Neural progenitor cell (in vitro differentiated cells): ENCODE measurements around the gene KIF26B. TPM values are rescaled to one million over a fixed set of nuclear protein-coding genes. Genes with fewer than 3 reads are reported as not detected.

Experiments used
- DNase-seq: peaks from one replicate; pipeline ENCODE4 v3.0.0-alpha.2; 2016; ENCODE audit warnings: low spot score
- H2AFZ ChIP-seq: fragments of 200-600 bp; sonication (generic); replicated peaks from 2 replicates; pipeline ENCODE4 v1.6.1; 2016; ENCODE audit warnings: antibody characterized with exemption
- H3F3A ChIP-seq: fragments of 200-600 bp; sonication (generic); 2 replicates; pipeline ENCODE4 v1.6.1; 2016; ENCODE audit warnings: antibody characterized with exemption, low read depth
- H3K27ac ChIP-seq: fragments of 200-600 bp; sonication (generic); 2 replicates; pipeline ENCODE4 v1.5.1; 2016; ENCODE audit warnings: mild to moderate bottlenecking
- H3K27me3 ChIP-seq: fragments of 200-600 bp; sonication (generic); 2 replicates; pipeline ENCODE4 v1.6.1; 2016; ENCODE audit warnings: mild to moderate bottlenecking, moderate library complexity
- H3K36me3 ChIP-seq: fragments of 200-600 bp; sonication (generic); 2 replicates; pipeline ENCODE4 v1.5.1; 2016
- H3K4me1 ChIP-seq: fragments of 200-600 bp; sonication (generic); 2 replicates; pipeline ENCODE4 v1.6.1; 2016; ENCODE audit warnings: mixed run types
- H3K4me2 ChIP-seq: fragments of 200-600 bp; sonication (generic); 2 replicates; pipeline ENCODE4 v1.6.1; 2016
- H3K4me3 ChIP-seq: fragments of 200-600 bp; sonication (generic); 2 replicates; pipeline ENCODE4 v1.5.1; 2016
- H3K79me2 ChIP-seq: fragments of 200-600 bp; sonication (generic); 2 replicates; pipeline ENCODE4 v1.6.1; 2016; ENCODE audit warnings: low read depth
- H3K9ac ChIP-seq: fragments of 200-600 bp; sonication (generic); 2 replicates; pipeline ENCODE4 v1.6.1; 2016
- H3K9me3 ChIP-seq: fragments of 200-600 bp; sonication (generic); 2 replicates; pipeline ENCODE4 v1.5.1; 2016; ENCODE audit warnings: low read depth
- H4K20me1 ChIP-seq: fragments of 200-600 bp; sonication (generic); 2 replicates; pipeline ENCODE4 v1.6.1; 2016; ENCODE audit warnings: low read depth
- H3K27ac Mint-ChIP-seq: 3 replicates; pipeline ENCODE4 v1.8.0; 2021; ENCODE audit warnings: mixed read lengths
- H3K27me3 Mint-ChIP-seq: 2 replicates; pipeline ENCODE4 v1.8.0; 2022; ENCODE audit warnings: low read depth, mild to moderate bottlenecking, inconsistent platforms, moderate library complexity, mixed read lengths; ENCODE audit not compliant: insufficient read depth
- H3K36me3 Mint-ChIP-seq: 3 replicates; pipeline ENCODE4 v1.8.0; 2021; ENCODE audit warnings: mixed read lengths
- H3K4me1 Mint-ChIP-seq: 3 replicates; pipeline ENCODE4 v1.8.0; 2021; ENCODE audit warnings: mixed read lengths
- H3K4me3 Mint-ChIP-seq: 3 replicates; pipeline ENCODE4 v1.8.0; 2021; ENCODE audit warnings: mild to moderate bottlenecking, moderate library complexity, mixed read lengths
- H3K9me3 Mint-ChIP-seq: 3 replicates; pipeline ENCODE4 v1.8.0; 2020; ENCODE audit warnings: mixed read lengths
- CTCF ChIP-seq: fragments of 200-600 bp; sonication (generic); IDR thresholded peaks from 2 replicates; pipeline ENCODE4 v1.5.1; 2017; ENCODE audit warnings: antibody characterized with exemption, mild to moderate bottlenecking
- EZH2 ChIP-seq: fragments of 200-600 bp; sonication (generic); IDR thresholded peaks from 2 replicates; pipeline ENCODE4 v1.6.1; 2017; ENCODE audit warnings: antibody characterized with exemption, mild to moderate bottlenecking, moderate library complexity
- EZH2phosphoT487 ChIP-seq: fragments of 200-600 bp; sonication (generic); IDR thresholded peaks from 2 replicates; pipeline ENCODE4 v1.6.1; 2017; ENCODE audit warnings: antibody characterized with exemption
- total RNA-seq: library from RNA; depleted of rRNA; stranded (reverse); fragments of >200 nt; gene quantifications from 2 replicates; pipeline ENCODE4 v1.2.3, GENCODE V29; 2015; ENCODE audit warnings: low replicate concordance

Gene KIF26B
- total RNA-seq, 1 donor from 2014 or later: 0.47 TPM

GRCh38 chr1:245133995-245134715, 20.6 kb upstream of the KIF26B start:
- Mint-ChIP-seq H3K36me3 (no peaks in the 10 kb centered on the region), H3K4me1 (peaks cover 14% of the 10 kb centered on the region), H3K9me3 (no peaks in the 10 kb centered on the region), H3K27ac (no peak overlapping the region), H3K27me3 (peaks cover 4% of the 10 kb centered on the region), H3K4me3 (no peak overlapping the region)
- H3K4me3 ChIP-seq: no peak overlapping the region
- no peaks in the 10 kb centered on the region for H3F3A ChIP-seq
- H4K20me1 ChIP-seq: no peaks in the 10 kb centered on the region
- H3K9ac ChIP-seq: no peak overlapping the region
- H3K9me3 ChIP-seq: no peaks in the 10 kb centered on the region
- H3K27ac ChIP-seq: no peak overlapping the region
- peaks cover 10% of the 10 kb centered on the region for H3K4me1 ChIP-seq
- H3K79me2 ChIP-seq: no peaks in the 10 kb centered on the region
- TF ChIP-seq EZH2: no peak
- TF ChIP-seq CTCF: no peak
- no peak for TF ChIP-seq EZH2phosphoT487
- no peak overlapping the region for H3K4me2 ChIP-seq
- no peaks in the 10 kb centered on the region for H3K36me3 ChIP-seq
- no peak overlapping the region for H2AFZ ChIP-seq
- no peaks in the 10 kb centered on the region for H3K27me3 ChIP-seq
- DNase-seq: no peak

GRCh38 chr1:245142171-245142798, 12.5 kb upstream of the KIF26B start:
- H3K27ac Mint-ChIP-seq: no peak overlapping the region
- TF ChIP-seq CTCF: no peak
- TF ChIP-seq EZH2: no peak
- no peak for TF ChIP-seq EZH2phosphoT487
- Histone ChIP-seq H3K79me2 (no peaks in the 10 kb centered on the region), H3K36me3 (no peaks in the 10 kb centered on the region), H4K20me1 (no peaks in the 10 kb centered on the region), H3K9ac (no peak overlapping the region), H3F3A (no peaks in the 10 kb centered on the region), H3K4me1 (no peaks in the 10 kb centered on the region), H2AFZ (no peak overlapping the region), H3K4me3 (no peak overlapping the region), H3K27ac (no peak overlapping the region), H3K27me3 (no peaks in the 10 kb centered on the region), H3K9me3 (no peaks in the 10 kb centered on the region), H3K4me2 (no peak overlapping the region)
- no peaks in the 10 kb centered on the region for H3K36me3 Mint-ChIP-seq
- H3K4me1 Mint-ChIP-seq: no peaks in the 10 kb centered on the region
- no peak for DNase-seq
- H3K9me3 Mint-ChIP-seq: no peaks in the 10 kb centered on the region
- peaks cover 2% of the 10 kb centered on the region for H3K27me3 Mint-ChIP-seq
- H3K4me3 Mint-ChIP-seq: no peak overlapping the region

GRCh38 chr1:245142976-245143375, 11.8 kb upstream of the KIF26B start:
- Histone ChIP-seq H3K9me3 (no peaks in the 10 kb centered on the region), H2AFZ (no peak overlapping the region), H3K9ac (no peak overlapping the region), H3K4me1 (no peaks in the 10 kb centered on the region), H3K27me3 (no peaks in the 10 kb centered on the region), H3F3A (no peaks in the 10 kb centered on the region), H3K27ac (no peak overlapping the region), H3K4me3 (no peak overlapping the region), H3K4me2 (no peak overlapping the region), H3K79me2 (no peaks in the 10 kb centered on the region), H3K36me3 (no peaks in the 10 kb centered on the region), H4K20me1 (no peaks in the 10 kb centered on the region)
- Mint-ChIP-seq H3K36me3 (no peaks in the 10 kb centered on the region), H3K9me3 (no peaks in the 10 kb centered on the region), H3K27ac (no peak overlapping the region), H3K27me3 (peaks cover 2% of the 10 kb centered on the region), H3K4me3 (no peak overlapping the region), H3K4me1 (no peaks in the 10 kb centered on the region)
- DNase-seq: no peak
- TF ChIP-seq EZH2phosphoT487 (no peak), CTCF (no peak), EZH2 (no peak)
